Ammon's horn (tissue), 1 donor: ENCODE measurements around the gene GATA5.

Experiments
- DNase-seq: peaks from one replicate; pipeline ENCODE4 v3.0.0-alpha.2; 2016; ENCODE audit warnings: low spot score

GATA5 gene

GRCh38 chr20:62452475-62453095 is 23.2 kb downstream of the GATA5 start:
- no peak for DNase-seq

GRCh38 chr20:62451970-62452369 is 23.8 kb downstream of the GATA5 start:
- no peak for DNase-seq

GRCh38 chr20:62451156-62451767 is 24.5 kb downstream of the GATA5 start:
- no peak for DNase-seq

GRCh38 chr20:62449951-62450691 is 25.7 kb downstream of the GATA5 start:
- DNase-seq: no peak

GRCh38 chr20:62448788-62449187 is 27.0 kb downstream of the GATA5 start:
- no peak for DNase-seq

- no peak for DNase-seq
These were observed 27.8 kb downstream of the GATA5 start for GRCh38 chr20:62448038-62448437.

GRCh38 chr20:62446888-62447869 is 28.6 kb downstream of the GATA5 start:
- DNase-seq: no peak

- no peak for DNase-seq
These were observed 29.3 kb downstream of the GATA5 start for GRCh38 chr20:62446481-62446880.

- DNase-seq: no peak
These were observed 30.0 kb downstream of the GATA5 start for GRCh38 chr20:62445553-62446340.

GRCh38 chr20:62444286-62444685 is 31.5 kb downstream of the GATA5 start:
- DNase-seq: no peak

- no peak for DNase-seq
These were observed 33.7 kb downstream of the GATA5 start for GRCh38 chr20:62441987-62442539.

- no peak for DNase-seq
These were observed 36.6 kb downstream of the GATA5 start for GRCh38 chr20:62439218-62439617.

- DNase-seq: no peak
These were observed 37.9 kb downstream of the GATA5 start for GRCh38 chr20:62437927-62438326.

GRCh38 chr20:62437496-62437895 is 38.3 kb downstream of the GATA5 start:
- no peak for DNase-seq

- no peak for DNase-seq
These were observed 39.1 kb downstream of the GATA5 start for GRCh38 chr20:62436692-62437091.

- peak; percentile 45 for DNase-seq
These were observed 41.9 kb downstream of the GATA5 start for GRCh38 chr20:62433658-62434497.

- DNase-seq: no peak
These were observed 44.8 kb downstream of the GATA5 start for GRCh38 chr20:62430866-62431447.

GRCh38 chr20:62430311-62430853 is 45.4 kb downstream of the GATA5 start:
- DNase-seq: no peak
